ENCODE measurements around the gene EDA2R.

DNA sequence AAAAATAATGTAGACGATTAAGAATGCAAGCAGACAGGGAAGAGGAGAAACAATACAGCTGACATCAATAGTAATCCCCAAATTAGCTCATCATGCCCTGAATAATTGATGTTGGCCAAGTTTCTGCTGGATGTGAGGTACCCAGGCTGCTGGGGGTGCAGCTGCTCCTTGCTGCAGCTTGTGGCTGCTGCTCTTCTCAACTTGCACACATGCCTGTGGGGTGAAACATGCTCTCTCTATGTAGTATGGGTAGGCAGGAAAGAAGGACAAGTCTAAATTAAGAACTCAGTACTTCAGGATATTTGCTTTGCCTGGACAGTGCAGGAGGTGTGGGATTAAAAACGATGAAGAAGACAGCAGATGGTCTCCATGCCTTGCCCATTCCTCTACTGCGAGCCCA lies 16.7 kb downstream of the EDA2R start:
- TF ChIP-seq, protein P1, sequence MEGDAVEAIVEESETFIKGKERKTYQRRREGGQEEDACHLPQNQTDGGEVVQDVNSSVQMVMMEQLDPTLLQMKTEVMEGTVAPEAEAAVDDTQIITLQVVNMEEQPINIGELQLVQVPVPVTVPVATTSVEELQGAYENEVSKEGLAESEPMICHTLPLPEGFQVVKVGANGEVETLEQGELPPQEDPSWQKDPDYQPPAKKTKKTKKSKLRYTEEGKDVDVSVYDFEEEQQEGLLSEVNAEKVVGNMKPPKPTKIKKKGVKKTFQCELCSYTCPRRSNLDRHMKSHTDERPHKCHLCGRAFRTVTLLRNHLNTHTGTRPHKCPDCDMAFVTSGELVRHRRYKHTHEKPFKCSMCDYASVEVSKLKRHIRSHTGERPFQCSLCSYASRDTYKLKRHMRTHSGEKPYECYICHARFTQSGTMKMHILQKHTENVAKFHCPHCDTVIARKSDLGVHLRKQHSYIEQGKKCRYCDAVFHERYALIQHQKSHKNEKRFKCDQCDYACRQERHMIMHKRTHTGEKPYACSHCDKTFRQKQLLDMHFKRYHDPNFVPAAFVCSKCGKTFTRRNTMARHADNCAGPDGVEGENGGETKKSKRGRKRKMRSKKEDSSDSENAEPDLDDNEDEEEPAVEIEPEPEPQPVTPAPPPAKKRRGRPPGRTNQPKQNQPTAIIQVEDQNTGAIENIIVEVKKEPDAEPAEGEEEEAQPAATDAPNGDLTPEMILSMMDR (IDR thresholded peaks at IDR 0.05): no peak
- TF ChIP-seq POLR2A (IDR thresholded peaks at IDR 0.05): no peak

All from esophagus squamous epithelium (tissue), 4 donors.